T-helper 1 cell (primary cell): ENCODE results near the gene KRT75.

ENCODE experiments used
- DNase-seq, 5 donors: peaks; one replicate each; pipeline ENCODE4 v3.0.0-alpha.2; 2012 to 2020

KRT75 gene

DNA sequence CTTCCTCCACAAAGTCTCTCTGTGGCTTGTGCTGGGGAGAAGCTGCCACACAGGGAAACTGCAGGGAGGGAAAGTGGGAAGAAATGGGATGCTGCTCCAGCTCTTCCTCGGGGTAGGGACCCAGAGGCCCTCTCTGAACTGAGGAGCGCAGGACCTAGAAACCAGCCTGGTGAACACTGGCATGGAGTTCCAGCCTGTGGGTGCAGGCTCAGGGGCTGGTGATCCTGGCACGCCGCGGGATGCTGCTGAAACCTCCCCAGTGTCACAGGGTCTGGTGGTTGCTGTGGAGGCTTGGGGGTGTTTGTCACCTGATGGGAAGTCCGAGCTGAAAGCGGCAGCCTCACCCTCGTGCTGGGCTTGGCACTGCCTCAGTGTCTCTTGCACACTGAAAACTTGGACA is 5.2 kb upstream of the KRT75 start:
- DNase-seq = no peak

DNA sequence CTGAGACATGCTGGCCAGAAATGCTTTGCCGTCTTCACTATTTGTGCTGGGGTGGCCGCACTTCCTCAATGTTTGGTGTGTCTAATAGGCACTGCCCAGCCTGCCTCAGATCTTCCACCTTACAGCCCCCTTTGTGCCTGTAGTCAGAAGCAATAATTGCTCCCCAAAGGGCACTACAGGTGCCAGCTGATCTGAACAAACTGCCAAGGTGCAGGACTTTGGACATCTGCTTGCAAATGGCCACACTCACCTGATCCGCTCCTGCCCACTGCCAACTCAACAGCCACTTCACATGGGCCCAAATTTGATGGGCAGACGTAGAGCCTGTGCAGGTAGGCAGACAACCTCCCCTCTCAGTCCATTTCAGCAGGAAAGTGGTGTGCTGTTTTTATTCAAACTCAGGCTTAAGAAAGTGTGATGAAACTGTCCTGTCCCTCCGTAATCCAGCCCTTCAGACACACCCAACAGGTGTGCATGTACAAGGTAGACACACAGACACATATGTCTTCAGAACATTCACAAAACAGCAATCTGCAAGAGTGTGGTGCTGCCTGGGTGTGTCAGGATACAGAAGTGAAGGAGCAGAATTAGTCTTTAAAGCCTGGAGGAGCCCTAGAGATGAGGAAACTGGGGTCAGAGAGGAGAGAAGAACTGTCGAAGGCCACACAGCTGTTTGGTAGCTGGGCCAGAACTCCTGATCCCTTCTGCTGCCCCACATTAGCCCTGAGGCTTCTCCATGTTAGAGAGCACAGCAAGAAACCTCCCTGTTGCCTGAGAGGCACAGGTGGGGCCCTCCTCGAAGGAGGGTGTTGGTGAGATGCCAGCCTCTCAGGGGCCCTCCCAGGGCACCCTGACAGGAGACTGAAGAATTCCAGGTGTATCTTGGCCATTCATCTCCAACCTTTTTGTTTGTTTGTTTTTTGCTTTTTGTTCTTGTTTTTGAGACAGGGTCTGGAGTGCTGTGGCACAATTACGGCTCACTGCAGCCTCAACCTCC is 4.4 kb upstream of the KRT75 start:
- DNase-seq = no peak

DNA sequence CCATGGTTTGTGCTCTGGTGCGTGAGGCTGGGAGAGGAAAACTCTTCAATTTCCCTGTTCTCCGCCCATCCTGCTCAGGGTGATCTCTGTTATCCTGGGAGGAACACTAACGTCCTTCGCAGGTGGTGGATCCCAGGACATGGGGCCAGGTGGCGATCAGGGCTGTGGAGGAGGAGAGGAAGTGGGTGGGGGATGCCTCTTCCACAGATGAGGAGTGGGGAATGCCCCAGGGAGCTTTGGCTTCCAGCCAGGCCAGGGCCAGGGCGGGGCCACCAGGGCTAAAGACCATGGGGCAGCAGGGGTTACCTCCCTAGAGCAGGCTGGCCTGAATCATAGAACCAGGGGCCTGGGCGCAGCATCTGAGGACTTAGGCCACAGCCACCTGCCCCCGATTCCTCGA is 3.3 kb upstream of the KRT75 start:
- no peak for DNase-seq

DNA sequence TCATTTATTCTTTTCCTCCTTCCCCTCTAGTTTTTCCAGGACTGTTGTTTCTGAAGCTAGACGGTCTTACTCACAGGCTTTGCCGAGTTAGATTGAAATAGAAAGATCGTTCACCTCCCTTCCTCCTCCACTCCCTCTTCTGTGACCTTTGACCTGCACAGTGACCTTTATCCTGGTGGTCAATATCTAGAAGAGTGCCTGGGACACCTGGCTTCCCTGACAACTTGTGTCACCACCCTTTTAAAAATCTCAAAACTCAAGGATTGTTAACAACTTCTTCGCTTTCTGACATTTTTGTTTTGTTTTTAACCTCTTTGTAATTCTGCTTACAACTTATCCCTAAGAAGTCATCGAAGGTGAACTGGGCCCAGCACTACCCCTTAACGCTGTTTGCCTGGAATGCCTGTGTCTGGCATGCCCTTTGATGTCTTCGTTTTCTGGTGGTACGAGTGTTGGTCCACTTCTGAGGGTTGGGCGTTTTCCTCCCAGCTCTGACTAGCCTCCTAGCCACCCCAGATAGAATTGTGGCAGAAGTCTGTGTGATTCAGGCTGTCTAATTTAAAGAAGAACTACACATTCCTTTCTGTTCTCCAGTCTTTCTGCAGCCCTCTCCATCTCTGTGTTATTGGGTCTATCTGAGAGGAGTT is 2.8 kb upstream of the KRT75 start:
- DNase-seq = no peak

DNA sequence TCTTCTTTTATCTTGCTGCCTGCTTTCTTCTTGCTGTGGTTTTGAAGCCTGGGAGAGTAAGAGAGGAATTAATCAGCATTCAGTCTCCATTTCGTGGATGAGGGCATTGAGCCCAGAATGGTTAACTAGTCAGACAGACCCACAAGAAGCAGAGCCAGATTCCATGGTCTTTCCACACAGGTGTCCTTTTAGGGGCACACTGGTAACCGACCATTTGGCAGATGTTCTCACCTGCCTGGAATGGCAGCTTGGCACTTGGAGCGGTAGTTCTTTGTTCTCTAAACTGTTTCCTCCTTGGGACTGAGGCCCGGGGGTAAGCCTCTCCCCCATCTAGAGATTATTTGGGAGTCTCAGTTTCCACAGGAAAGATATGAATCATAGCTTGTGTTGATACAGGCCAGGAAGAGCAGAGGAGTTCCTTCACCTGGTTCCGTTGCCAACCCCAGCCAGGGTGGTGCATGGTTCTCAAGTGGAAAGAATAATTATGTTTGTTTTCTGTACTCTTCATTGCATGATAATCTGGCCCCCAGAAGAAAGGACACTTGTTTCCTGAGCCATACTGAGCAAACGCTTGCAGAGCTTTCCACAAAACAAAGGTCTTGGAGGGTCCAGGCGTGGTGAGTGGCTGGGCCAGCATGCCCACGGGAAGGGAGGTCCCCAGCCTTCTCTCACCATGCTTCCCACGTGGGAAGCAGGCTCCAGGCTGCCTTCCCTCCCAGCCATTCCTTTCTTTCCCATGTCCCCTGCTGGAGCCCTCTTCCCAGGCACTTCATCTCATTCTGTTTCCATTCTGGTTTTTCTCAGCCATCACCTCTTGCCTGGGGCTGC is 2.0 kb upstream of the KRT75 start:
- DNase-seq = no peak

DNA sequence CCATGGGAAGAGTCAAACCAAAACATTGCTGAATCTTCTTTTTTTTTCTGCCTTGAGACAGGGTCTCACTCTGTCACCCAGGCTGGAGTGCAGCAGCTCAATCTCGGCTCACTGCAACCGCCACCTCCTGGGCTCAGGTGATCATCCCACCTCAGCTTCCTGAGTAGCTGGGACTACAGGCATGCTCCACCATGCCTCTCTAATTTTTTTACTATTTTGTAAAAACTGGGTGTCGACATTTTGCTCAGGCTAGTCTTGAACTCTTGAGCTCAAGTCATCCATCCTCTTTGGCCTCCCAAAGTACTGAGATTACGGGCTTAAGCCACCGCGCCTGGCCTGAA is 1.5 kb upstream of the KRT75 start:
- DNase-seq = no peak

DNA sequence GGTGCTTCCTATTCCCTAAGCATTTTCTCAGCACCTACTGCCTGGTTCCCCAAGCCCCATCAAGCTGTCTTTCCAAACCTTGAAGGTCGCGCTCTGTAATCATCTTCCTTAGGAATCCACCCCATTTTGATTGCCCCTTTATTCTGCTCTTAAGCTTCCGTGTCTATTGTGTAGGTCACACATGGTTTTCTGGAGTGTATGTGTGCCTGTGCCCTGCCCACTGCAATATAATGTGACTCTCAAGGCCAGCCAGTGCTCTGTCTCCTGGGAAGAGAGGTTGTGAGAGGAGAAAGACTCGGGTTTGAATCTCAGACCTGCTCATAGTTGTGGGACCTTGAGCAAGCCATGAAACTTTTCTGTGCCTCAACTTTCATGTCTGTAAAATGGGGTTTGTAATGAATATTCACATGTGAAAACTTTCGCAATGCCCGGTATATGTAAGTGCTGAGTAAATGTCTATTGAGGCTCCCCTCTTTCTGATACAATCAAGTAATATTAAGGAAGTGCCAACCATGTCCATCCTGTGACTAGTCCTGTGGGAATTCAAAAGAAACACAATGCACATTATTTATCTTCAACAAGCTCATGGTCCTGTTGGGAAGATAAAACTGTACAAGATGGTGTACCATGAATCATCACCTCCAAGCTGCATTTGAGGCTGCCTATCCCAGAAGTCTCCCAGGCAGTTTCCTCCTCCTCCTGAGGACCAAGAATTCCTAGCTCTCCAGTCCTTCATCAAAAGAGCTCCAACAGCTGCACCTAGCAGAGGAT is 774 bp upstream of the KRT75 start:
- no peak for DNase-seq

DNA sequence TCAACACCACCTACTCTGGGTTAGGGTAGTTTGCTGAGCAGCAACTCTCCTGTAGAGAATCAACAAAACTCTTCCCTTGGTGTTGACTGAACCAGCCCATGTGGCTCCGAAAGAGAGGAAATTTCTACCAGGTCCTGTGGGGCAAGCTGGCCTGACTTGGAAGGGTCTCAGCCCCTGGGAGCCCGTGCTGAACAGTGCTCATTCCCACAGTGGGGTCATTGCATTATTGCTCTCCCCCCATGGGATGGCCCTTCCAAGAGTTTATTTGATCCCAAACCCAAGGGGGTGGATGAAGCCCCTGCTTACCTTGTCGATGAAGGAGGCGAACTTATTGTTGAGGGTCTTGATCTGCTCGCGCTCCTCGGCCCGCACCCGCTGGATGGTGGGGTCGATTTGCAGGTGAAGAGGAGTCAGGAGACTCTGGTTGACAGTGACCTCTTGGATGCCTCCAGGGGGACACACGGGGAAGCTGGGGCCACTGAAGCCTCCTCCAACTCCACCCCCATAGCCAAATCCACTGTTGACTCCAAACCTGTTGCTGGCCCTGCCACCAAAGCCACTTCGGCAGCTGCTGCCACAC is 580 bp downstream of the KRT75 start:
- DNase-seq = no peak

DNA sequence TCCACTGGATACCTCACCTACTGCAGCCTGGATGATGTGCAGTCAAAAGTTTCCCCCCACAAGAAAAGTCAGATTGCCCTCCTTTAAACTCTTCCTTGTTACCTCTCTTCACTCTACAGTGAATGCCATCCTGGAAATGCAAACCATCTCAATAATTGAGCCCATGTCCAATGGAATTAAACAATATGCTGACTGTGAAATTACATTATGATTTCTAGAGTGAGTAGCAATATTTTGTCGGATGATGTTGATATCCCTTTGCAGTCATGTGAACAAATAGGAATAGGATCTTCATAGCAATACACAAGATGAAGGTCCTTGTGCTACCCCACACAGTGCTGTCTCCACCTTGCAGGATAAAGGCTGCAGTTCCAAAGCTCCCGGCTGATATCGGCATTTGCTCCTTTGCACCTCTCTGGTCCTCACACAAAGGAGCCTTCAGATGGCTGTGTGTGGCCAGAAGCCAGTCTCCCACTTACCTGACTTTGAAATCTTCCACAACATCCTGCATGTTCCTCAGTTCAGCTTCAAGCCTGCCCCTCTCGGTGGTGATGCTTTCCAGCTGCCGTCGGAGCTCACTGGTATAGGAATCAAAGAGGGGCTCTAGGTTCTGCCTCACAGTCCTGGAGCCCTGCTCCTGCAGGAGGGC is 1.5 kb downstream of the KRT75 start:
- DNase-seq = no peak

DNA sequence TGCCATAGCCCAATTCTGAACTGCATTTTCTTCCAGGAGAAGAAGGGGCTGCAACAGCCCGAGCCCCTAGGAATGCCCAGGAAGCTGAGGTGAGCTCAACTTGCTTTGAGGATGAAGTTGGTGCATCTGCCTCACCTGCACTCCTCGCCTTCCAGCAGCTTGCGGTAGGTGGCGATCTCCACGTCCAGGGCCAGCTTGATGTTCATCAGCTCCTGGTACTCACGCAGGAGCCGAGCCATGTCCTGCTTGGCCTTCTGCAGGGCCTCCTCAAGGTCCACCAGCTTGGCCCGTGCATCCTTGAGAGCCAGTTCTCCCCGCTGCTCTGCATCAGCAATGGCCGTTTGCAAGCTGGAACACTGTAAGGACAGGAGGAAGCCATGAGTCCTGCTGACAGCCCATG is 6.0 kb downstream of the KRT75 start:
- DNase-seq = no peak

DNA sequence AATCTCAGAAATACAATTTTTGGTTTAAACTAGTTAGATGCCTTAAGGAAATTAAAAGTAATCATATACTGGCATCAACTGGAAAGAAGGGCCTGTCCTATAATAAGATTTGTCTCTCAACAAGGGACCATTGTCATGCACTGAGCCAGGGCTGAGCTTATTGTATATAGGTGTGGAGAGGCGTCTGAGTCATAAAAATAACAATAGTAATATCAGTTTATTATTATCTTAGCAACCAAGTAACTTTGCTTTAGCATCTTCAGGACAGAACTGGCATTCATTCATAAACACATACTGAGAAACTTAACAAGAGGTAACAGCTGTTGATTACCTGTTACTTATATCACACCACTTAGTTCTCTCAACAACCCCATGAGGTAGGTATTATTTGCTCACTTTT is 7.1 kb downstream of the KRT75 start:
- DNase-seq = no peak

DNA sequence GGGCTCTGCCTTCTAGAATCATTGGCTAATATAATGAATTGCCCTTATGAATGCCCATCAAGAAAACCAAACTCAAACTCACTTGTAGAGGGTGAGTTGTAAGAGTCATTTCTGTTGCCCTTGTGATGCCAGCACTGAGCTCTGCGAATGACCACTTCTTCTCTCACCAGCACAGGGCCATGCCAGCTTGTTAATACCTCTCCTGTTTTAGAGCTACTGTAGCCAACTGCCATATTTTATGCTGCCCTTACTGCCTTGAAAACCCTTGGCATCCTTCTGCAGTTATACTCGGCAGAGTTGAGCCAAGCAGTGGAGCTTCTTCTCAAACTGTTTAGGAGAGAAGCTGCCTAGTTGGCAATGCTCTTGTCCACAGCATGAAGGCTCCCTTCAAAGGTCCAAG is 8.1 kb downstream of the KRT75 start:
- DNase-seq = no peak

DNA sequence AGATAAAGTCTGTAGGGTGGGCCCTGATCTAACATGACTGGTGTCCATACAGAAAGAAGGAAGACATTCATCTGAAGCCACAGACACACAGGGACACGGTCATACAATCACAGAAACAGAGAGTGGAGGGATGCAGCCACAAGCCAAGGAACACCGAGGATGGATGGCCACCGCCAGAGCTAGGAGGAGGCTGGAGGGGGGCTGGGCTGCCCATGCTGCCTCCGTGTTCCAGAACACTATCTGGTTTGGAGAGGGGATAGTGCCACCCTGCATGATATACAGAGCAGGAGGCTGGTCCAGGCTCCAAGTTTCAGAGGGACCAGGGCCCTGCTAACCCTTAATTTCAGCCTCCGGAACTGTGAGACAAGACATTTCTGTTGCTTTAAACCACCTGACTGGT is 8.7 kb downstream of the KRT75 start:
- no peak for DNase-seq

DNA sequence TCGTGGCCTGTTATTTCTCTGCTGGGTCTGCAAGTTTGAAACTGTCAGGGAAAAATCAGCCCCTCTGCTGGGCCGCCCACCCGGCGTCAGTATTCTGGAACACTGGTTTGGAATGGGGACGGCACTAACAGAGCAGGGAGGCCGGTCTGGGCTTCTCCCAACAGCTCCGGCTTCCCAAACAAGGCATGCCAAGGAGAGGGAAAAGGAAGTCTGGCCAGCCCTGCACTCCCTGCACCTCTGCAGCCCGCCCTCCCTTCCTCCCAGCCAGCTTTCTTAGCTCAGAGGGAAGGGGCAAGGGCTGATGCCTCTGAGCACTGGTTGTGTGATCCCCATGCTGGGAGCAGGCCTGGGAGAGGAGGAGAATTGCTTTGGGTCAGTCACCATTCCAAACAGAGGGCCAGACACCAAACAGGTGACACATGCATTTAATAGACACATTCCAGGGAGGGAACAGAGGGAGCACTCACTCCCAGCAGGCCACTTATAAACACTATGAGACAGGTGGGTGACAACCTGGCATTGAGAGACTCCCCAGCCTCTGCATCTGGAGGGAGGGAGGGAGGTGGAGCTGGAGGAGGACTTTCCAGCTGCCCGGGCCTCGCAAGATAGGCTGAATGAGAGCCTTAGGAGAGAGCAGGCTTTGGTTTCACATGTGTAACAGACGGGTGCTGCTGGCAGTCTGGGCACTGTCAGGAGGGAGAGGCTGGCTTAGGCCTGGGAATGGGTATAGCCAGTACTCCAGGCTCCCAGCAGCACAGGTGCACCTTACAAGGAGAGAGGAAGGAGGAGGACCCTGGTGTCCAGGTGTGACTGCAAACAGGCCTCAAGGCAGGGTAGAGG is 10.3 kb downstream of the KRT75 start:
- DNase-seq = no peak

DNA sequence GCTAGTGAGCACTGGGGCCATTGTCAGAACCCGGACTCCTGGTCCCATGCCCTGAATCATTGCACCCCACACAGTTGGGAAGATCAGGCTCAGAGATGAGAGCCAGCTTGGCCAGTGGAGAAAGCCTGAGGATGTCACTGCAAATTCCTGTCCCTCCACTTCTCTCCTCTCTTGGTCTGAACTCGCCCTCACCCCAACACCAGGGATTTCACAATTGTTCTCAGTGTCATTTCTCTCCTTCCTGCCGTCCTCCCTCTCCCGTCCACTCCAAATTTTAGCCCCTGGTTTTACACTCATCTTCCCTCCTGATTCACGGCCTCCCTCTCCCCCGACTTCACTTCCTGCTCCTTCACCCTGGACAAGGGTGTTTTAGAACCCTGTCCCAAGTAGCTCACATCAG is 11.1 kb downstream of the KRT75 start:
- DNase-seq = no peak

DNA sequence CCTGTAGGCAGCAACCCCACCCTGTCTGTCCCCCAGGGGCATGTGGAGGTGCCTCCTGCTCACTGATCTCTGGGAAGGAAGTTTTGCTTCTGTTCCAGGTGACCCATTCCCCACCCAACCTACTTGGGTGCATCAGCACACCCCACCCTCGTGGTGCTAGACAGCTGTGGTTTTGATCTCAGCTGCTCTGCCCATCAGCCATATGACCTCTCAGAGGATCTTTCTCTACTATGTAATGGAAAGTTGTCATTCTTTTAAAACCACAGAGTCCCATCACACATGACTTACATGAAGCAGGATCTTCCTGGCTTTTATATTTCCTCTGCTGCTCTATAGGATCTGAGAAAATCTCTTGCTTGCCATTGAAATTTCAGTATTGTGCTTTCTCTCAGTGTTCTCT is 14.5 kb downstream of the KRT75 start:
- DNase-seq = no peak

DNA sequence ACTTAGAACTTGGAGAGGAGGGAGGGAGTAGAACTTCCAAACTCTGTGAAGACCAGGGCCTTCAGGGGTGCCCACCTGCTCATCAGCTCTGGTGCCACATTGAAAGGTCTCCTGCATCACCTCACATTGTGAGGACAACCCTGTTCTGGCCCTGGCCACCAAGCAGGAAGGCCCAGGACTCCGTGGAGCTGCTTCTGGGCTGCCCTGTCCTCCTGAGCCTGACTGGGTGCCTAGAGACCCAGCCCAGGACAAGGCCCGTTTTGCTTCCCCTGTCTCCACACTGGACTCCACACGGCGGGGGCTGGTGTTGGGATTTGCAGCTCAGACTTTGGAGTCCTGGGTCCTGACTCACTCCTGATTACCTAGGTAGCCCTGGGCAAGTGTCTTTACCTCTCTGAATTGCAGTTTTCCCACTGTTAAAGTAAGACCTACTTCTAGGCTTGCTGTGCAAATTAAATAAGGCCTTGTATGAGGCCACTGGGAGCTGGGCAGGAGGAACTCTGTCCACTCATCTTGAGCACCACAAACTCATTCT is 15.5 kb downstream of the KRT75 start:
- no peak for DNase-seq

DNA sequence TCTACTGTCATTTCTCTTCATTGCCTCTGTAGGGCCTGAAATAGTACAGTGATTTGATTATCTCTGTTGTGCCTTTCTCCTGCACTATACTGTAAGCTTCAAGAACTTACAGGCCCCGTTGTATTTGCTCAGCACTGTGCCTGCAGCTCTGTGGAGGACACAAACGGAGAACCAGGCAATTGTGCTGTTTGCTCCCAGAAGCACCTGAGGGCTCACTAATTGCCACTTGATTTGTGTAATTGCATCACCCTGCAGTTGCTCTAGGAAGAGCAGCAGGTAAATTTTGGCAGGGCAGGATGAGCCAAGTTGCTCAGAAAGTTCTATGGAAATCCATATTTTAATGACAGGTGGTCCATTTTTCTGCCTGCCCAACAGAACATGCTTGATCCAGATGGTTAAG is 16.4 kb downstream of the KRT75 start:
- DNase-seq = no peak

DNA sequence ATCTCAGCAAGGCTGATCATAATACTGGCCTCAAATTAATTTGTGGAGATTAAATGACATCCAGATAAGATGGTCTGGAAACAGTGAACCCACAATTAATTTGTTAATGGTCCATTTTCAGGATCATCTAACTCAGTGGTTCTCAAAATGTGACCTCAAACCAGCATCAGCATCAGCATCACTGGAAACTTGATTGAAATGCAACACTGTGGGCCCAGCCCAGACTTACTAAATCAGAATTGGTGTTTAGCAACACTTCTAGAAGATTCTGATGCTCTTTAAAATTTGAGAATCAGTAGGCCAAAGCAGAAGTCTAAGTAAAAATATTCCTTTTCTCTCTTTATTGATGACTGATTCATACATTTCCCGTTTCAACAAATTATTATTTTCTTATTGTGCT is 17.4 kb downstream of the KRT75 start:
- DNase-seq = no peak
